Measurements from ENCODE around the gene ABCC6.

- TF ChIP-seq, protein P1, sequence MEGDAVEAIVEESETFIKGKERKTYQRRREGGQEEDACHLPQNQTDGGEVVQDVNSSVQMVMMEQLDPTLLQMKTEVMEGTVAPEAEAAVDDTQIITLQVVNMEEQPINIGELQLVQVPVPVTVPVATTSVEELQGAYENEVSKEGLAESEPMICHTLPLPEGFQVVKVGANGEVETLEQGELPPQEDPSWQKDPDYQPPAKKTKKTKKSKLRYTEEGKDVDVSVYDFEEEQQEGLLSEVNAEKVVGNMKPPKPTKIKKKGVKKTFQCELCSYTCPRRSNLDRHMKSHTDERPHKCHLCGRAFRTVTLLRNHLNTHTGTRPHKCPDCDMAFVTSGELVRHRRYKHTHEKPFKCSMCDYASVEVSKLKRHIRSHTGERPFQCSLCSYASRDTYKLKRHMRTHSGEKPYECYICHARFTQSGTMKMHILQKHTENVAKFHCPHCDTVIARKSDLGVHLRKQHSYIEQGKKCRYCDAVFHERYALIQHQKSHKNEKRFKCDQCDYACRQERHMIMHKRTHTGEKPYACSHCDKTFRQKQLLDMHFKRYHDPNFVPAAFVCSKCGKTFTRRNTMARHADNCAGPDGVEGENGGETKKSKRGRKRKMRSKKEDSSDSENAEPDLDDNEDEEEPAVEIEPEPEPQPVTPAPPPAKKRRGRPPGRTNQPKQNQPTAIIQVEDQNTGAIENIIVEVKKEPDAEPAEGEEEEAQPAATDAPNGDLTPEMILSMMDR (IDR thresholded peaks at IDR 0.05; ENCODE audit: insufficient read depth, low read depth, low read length) = no peak
- no peak for TF ChIP-seq EZH2 (IDR thresholded peaks at IDR 0.05; ENCODE audit: insufficient read depth, low read length)
These were observed 60.2 kb downstream of the ABCC6 start for GRCh38 chr16:16163109-16163508.

Measured in astrocyte (in vitro differentiated cells and primary cell).